GM19397 (cell line): ENCODE data around the gene CBLL1.

Source experiments
- ATAC-seq: cut with Tn5 transposase; IDR thresholded peaks from one replicate; pipeline ENCODE4 v1.9.1; 2021; ENCODE audit warnings: mild to moderate bottlenecking, moderate library complexity; ENCODE audit not compliant: unreplicated experiment

CBLL1 gene

GRCh38 chr7:107809179-107809578 is 65.2 kb downstream of the CBLL1 start:
- ATAC-seq = no peak

DNA sequence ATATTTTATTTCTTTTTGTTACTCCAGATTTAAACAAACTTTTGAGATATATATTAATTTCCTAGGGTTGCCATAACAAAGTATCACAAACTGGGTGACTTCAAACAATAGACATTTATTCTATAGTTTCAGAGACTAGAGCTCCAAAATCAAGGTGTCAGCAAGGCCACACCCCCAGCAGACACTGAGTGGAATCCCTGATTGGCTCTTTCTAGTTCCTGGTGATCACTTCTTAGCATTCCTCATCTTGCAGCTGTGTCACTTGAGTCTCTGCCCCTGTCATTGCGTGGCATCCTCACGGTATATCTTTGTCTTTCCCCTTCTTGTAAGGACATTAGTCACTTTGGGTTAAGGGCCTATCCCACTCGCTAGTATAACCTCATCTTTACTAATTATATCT is 66.7 kb downstream of the CBLL1 start:
- no peak for ATAC-seq
